HUES64 (cell line): ENCODE measurements around the gene ACP6.
"Not testable (repeated sequence)": the region's sequence is repeated elsewhere in the genome, so short reads cannot be mapped to it uniquely, and the experiment has no call there.

Experiments used
- H3K27ac ChIP-seq: 2 replicates; pipeline ENCODE4 v1.7.0; 2013; ENCODE audit warnings: low read depth, low read length, inconsistent platforms
- H3K27me3 ChIP-seq: 2 replicates; pipeline ENCODE4 v1.6.1; 2013; ENCODE audit warnings: mild to moderate bottlenecking, low read length; ENCODE audit not compliant: insufficient read depth
- H3K36me3 ChIP-seq: 2 replicates; pipeline ENCODE4 v1.6.1; 2013; ENCODE audit warnings: mild to moderate bottlenecking, low read length; ENCODE audit not compliant: insufficient read depth
- H3K4me1 ChIP-seq: 2 replicates; pipeline ENCODE4 v1.6.1; 2013; ENCODE audit warnings: mild to moderate bottlenecking, low read length, moderate library complexity; ENCODE audit not compliant: insufficient read depth
- H3K4me3 ChIP-seq: 2 replicates; pipeline ENCODE4 v1.5.1; 2013; ENCODE audit warnings: mild to moderate bottlenecking, low read length, moderate library complexity
- H3K9ac ChIP-seq: 2 replicates; pipeline ENCODE4 v1.6.1; 2013; ENCODE audit warnings: mild to moderate bottlenecking, low read depth, low read length
- H3K9me3 ChIP-seq: 2 replicates; pipeline ENCODE4 v1.6.1; 2013; ENCODE audit warnings: low read depth, low read length; ENCODE audit not compliant: insufficient read depth
- WGBS: fragments of 150-250, 120-280 bp; methylation state at CpG from one replicate; pipeline ENCODE4 v1.1.7; 2013; ENCODE audit warnings: missing lambda C conversion rate; 5-methylcytosine and 5-hydroxymethylcytosine counted together

Gene ACP6

GRCh38 chr1:147618771-147619170 is 51.6 kb downstream of the ACP6 start:
- H3K9me3 ChIP-seq: no peaks in the 10 kb centered on the region
- H3K4me1 ChIP-seq: no peaks in the 10 kb centered on the region
- H3K4me3 ChIP-seq: no peak overlapping the region
- no peaks in the 10 kb centered on the region for H3K27me3 ChIP-seq
- no peak overlapping the region for H3K27ac ChIP-seq
- no peak overlapping the region for H3K9ac ChIP-seq
- peaks cover 99% of the 10 kb centered on the region for H3K36me3 ChIP-seq
- 99% methylated on average over 8 of the region's 8 CpGs for WGBS

- Histone ChIP-seq H3K9ac (no peak overlapping the region), H3K27me3 (no peaks in the 10 kb centered on the region), H3K9me3 (no peaks in the 10 kb centered on the region), H3K4me3 (no peak overlapping the region), H3K27ac (no peak overlapping the region), H3K36me3 (peaks cover 99% of the 10 kb centered on the region), H3K4me1 (no peaks in the 10 kb centered on the region)
- WGBS: 91% methylated on average over 4 of the region's 4 CpGs
Observed at GRCh38 chr1:147618077-147618569, 52.2 kb downstream of the ACP6 start.

- 96% methylated on average over 4 of the region's 4 CpGs for WGBS
- H3K4me1 ChIP-seq: peaks cover 13% of the 10 kb centered on the region
- not testable (repeated sequence) for H3K27ac ChIP-seq, H3K27me3 ChIP-seq, H3K9me3 ChIP-seq, H3K4me3 ChIP-seq, H3K9ac ChIP-seq
- H3K36me3 ChIP-seq: peaks cover 99% of the 10 kb centered on the region
Observed at GRCh38 chr1:147614966-147615365, 55.4 kb downstream of the ACP6 start.

- Histone ChIP-seq H3K4me1 (peaks cover 13% of the 10 kb centered on the region), H3K27me3 (no peaks in the 10 kb centered on the region), H3K9me3 (no peaks in the 10 kb centered on the region), H3K36me3 (peaks cover 98% of the 10 kb centered on the region), H3K4me3 (no peak overlapping the region), H3K9ac (no peak overlapping the region), H3K27ac (no peak overlapping the region)
Observed at GRCh38 chr1:147613506-147613905, 56.8 kb downstream of the ACP6 start.

- WGBS: 83% methylated on average over 4 of the region's 4 CpGs
- no peak overlapping the region for H3K4me3 ChIP-seq
- no peaks in the 10 kb centered on the region for H3K27me3 ChIP-seq
- H3K4me1 ChIP-seq: peaks cover 13% of the 10 kb centered on the region
- no peaks in the 10 kb centered on the region for H3K9me3 ChIP-seq
- peaks cover 98% of the 10 kb centered on the region for H3K36me3 ChIP-seq
- H3K9ac ChIP-seq: no peak overlapping the region
- no peak overlapping the region for H3K27ac ChIP-seq
Observed at GRCh38 chr1:147612366-147612765, 58.0 kb downstream of the ACP6 start.

GRCh38 chr1:147611586-147611985 is 58.7 kb downstream of the ACP6 start:
- Histone ChIP-seq H3K9ac (no peak overlapping the region), H3K9me3 (no peaks in the 10 kb centered on the region), H3K27ac (0 out of 2 replicates have a peak overlapping the region, but pooled peaks have one; percentile 20), H3K27me3 (no peaks in the 10 kb centered on the region), H3K4me3 (no peak overlapping the region), H3K4me1 (peaks cover 13% of the 10 kb centered on the region), H3K36me3 (peaks cover 98% of the 10 kb centered on the region)
- WGBS: 92% methylated on average over 8 of the region's 8 CpGs

- Histone ChIP-seq H3K36me3 (peaks cover 98% of the 10 kb centered on the region), H3K9me3 (no peaks in the 10 kb centered on the region), H3K4me1 (peaks cover 13% of the 10 kb centered on the region), H3K27me3 (no peaks in the 10 kb centered on the region), H3K9ac (no peak overlapping the region), H3K4me3 (no peak overlapping the region), H3K27ac (no peak overlapping the region)
- WGBS: 90% methylated on average over 3 of the region's 3 CpGs
Observed at GRCh38 chr1:147611021-147611426, 59.3 kb downstream of the ACP6 start.

GRCh38 chr1:147609358-147609757 is 61.0 kb downstream of the ACP6 start:
- H3K27ac ChIP-seq: no peak overlapping the region
- H3K9ac ChIP-seq: no peak overlapping the region
- no peak overlapping the region for H3K4me3 ChIP-seq
- no peaks in the 10 kb centered on the region for H3K27me3 ChIP-seq
- H3K4me1 ChIP-seq: peaks cover 13% of the 10 kb centered on the region
- no peaks in the 10 kb centered on the region for H3K9me3 ChIP-seq
- WGBS: 76% methylated on average over 1 of the region's 2 CpGs
- H3K36me3 ChIP-seq: peaks cover 97% of the 10 kb centered on the region

- Histone ChIP-seq H3K27me3 (no peaks in the 10 kb centered on the region), H3K27ac (no peak overlapping the region), H3K4me3 (no peak overlapping the region), H3K4me1 (peaks cover 13% of the 10 kb centered on the region), H3K9ac (no peak overlapping the region), H3K36me3 (peaks cover 90% of the 10 kb centered on the region), H3K9me3 (no peaks in the 10 kb centered on the region)
- WGBS: 94% methylated on average over 5 of the region's 5 CpGs
Observed at GRCh38 chr1:147608596-147608995, 61.7 kb downstream of the ACP6 start.

- Histone ChIP-seq H3K4me3 (no peak overlapping the region), H3K27ac (no peak overlapping the region), H3K27me3 (no peaks in the 10 kb centered on the region), H3K36me3 (peaks cover 60% of the 10 kb centered on the region), H3K4me1 (peaks cover 12% of the 10 kb centered on the region), H3K9me3 (no peaks in the 10 kb centered on the region), H3K9ac (no peak overlapping the region)
- 96% methylated on average over 2 of the region's 2 CpGs for WGBS
Observed at GRCh38 chr1:147605591-147605990, 64.7 kb downstream of the ACP6 start.

- Histone ChIP-seq H3K9ac (no peak overlapping the region), H3K36me3 (peaks cover 45% of the 10 kb centered on the region), H3K27ac (no peak overlapping the region), H3K4me3 (no peak overlapping the region), H3K9me3 (no peaks in the 10 kb centered on the region), H3K27me3 (no peaks in the 10 kb centered on the region), H3K4me1 (peaks cover 11% of the 10 kb centered on the region)
- 96% methylated on average over 3 of the region's 3 CpGs for WGBS
Observed at GRCh38 chr1:147603986-147604385, 66.3 kb downstream of the ACP6 start.
